Erythroblast (primary cell): ENCODE data around the gene NACA.

ENCODE experiments used
- GATA1 ChIP-seq: IDR thresholded peaks from 2 replicates; pipeline ENCODE4 v1.6.1; 2011; ENCODE audit warnings: low read depth, mild to moderate bottlenecking, control low read depth, low read length, moderate library complexity
- POLR2A ChIP-seq: IDR thresholded peaks from 2 replicates; pipeline ENCODE4 v1.6.1; 2011; ENCODE audit warnings: mild to moderate bottlenecking, low read length

GRCh38 chr12:56769868-56770267 lies 44.8 kb upstream of the NACA start:
- no peak for TF ChIP-seq POLR2A
- TF ChIP-seq GATA1, result no peak
